ENCODE measurements around the gene BCAN. TPM values are rescaled to one million over a fixed set of nuclear protein-coding genes. Genes with fewer than 3 reads are reported as not detected.

The BCAN gene
- total RNA-seq, 3 donors from 2014 or later (not counting 1 experiment from before 2014, with no cell fraction given) = 0.18 to 0.25 (median 0.19) TPM

DNA sequence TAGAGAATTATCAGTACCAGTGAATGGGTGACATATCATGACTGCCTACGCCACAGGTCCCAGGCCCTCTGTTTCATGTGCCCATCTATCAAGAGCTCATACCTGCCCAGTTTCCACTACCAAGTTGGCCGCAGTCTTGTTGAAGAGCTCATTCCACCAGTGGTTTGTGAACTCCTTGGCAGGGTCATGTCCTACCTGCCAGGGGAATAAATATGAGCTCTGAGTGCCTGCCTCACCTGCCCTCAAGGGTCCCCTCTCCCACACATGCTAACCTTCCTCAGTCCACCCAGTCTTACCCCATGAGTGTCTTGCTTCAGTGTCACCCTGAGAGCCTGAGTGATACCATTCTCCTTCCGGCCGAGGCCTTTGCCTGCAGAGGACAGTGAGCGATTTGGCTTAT, 43.8 kb upstream of the BCAN start:
- no peaks in the 10 kb centered on the region for H3K27me3 ChIP-seq (ENCODE audit: control insufficient read depth, insufficient read depth, low read length)
- no peaks in the 10 kb centered on the region for H3K9me3 ChIP-seq (ENCODE audit: control insufficient read depth, insufficient read depth, low read length)
- H3K4me1 Mint-ChIP-seq = peaks cover 20 to 34% of the 10 kb centered on the region in 2 donors
- no peak overlapping the region for H3K4me3 Mint-ChIP-seq
- peaks cover 26% of the 10 kb centered on the region for H3K4me1 ChIP-seq (ENCODE audit: control insufficient read depth, insufficient read depth, low read length)
- DNase-seq (no peak), ATAC-seq (no peak)
- H3K27ac Mint-ChIP-seq = peak overlapping the region in 1 of 2 donors; percentile 45
- no peaks in the 10 kb centered on the region for H3K9me3 Mint-ChIP-seq
- no peaks in the 10 kb centered on the region for H3K36me3 Mint-ChIP-seq
- TF ChIP-seq, protein P1, sequence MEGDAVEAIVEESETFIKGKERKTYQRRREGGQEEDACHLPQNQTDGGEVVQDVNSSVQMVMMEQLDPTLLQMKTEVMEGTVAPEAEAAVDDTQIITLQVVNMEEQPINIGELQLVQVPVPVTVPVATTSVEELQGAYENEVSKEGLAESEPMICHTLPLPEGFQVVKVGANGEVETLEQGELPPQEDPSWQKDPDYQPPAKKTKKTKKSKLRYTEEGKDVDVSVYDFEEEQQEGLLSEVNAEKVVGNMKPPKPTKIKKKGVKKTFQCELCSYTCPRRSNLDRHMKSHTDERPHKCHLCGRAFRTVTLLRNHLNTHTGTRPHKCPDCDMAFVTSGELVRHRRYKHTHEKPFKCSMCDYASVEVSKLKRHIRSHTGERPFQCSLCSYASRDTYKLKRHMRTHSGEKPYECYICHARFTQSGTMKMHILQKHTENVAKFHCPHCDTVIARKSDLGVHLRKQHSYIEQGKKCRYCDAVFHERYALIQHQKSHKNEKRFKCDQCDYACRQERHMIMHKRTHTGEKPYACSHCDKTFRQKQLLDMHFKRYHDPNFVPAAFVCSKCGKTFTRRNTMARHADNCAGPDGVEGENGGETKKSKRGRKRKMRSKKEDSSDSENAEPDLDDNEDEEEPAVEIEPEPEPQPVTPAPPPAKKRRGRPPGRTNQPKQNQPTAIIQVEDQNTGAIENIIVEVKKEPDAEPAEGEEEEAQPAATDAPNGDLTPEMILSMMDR (IDR thresholded peaks at IDR 0.05) = no peak
- H3K27ac ChIP-seq (ENCODE audit: low read length) = no peak overlapping the region
- no peak overlapping the region for H3K4me3 ChIP-seq (ENCODE audit: low read length)
- intact Hi-C loops (cut with micrococcal nuclease) = no loop called here
- H3K36me3 ChIP-seq (ENCODE audit: control insufficient read depth, insufficient read depth, low read length) = peaks cover 19% of the 10 kb centered on the region
- no peaks in the 10 kb centered on the region for H3K27me3 Mint-ChIP-seq (ENCODE audit: low read depth in 2 of 2)
- over 99% methylated on average over 5 of the region's 5 CpGs for WGBS (ENCODE audit: insufficient coverage)

DNA sequence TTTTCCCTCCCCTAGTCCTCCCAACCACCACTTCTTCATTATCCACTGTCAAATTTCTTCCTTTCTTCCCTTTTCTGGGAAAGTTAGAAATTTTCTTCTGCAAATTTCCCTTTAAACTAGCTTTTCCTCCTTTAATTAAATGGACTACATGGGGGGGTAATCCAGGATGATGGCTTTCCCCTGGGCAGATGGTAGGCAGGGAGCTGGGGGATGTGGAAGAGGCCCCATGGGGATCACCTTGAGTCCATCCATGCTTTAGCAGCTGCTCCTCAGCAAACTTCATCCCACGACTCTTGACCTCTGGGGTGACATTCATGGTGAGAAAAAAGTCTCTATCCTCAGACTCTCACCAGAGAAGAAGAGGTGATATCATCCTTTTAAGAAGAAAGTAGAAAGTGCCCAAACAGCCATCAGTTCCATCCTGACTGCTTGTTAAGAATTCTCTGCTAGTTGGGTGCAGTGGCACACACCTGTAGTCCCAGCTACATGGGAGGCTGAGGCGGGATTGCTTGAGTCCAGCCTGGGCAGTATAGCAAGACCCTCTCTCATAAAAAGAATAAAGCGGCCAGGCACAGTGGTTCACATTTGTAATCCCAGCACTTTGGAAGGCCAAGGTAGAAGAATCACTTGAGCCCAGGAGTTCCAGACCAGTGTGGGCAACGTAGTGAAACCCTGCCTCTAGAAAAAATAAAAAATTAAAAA, 43.0 kb upstream of the BCAN start:
- Histone ChIP-seq H3K4me3 (ENCODE audit: low read length) (no peak overlapping the region), H3K27ac (ENCODE audit: low read length) (no peak overlapping the region), H3K27me3 (ENCODE audit: control insufficient read depth, insufficient read depth, low read length) (no peaks in the 10 kb centered on the region), H3K4me1 (ENCODE audit: control insufficient read depth, insufficient read depth, low read length) (peaks cover 26% of the 10 kb centered on the region), H3K36me3 (ENCODE audit: control insufficient read depth, insufficient read depth, low read length) (peaks cover 19% of the 10 kb centered on the region), H3K9me3 (ENCODE audit: control insufficient read depth, insufficient read depth, low read length) (no peaks in the 10 kb centered on the region)
- Mint-ChIP-seq H3K27me3 (ENCODE audit: low read depth in 2 of 2) (no peaks in the 10 kb centered on the region), H3K27ac (peak overlapping the region in 1 of 2 donors; percentile 45), H3K36me3 (no peaks in the 10 kb centered on the region), H3K4me1 (peaks cover 20 to 34% of the 10 kb centered on the region in 2 donors), H3K4me3 (no peak overlapping the region), H3K9me3 (no peaks in the 10 kb centered on the region)
- TF ChIP-seq, protein P1 (IDR thresholded peaks at IDR 0.05) = no peak
- intact Hi-C loops (cut with micrococcal nuclease) = no loop called here
- 99% methylated on average over 4 of the region's 4 CpGs for WGBS (ENCODE audit: insufficient coverage)
- DNase-seq = no peak
- ATAC-seq = no peak

DNA sequence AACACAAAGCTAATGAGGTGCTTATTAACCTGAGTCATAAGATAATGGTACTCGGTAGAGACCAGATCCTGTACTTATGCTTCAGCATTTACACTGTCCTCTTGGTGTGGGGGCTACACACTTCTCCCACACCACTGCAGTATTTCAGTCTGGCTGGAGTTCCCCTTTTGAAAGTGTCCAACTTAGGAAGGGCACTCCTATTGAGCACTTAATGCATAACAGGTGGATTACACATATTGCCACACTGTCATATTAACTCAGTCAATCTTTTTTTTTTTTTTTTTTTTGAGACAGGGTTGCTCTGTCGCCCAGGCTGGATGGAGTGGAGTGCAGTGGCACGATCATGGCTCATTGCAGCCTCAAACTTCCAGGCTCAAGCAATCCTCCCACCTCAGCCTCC, 42.1 kb upstream of the BCAN start:
- ATAC-seq = peak; percentile 65 to 75 (median 65)
- H3K27ac ChIP-seq (ENCODE audit: low read length) = no peak overlapping the region
- peaks cover 20 to 33% of the 10 kb centered on the region in 2 donors for H3K4me1 Mint-ChIP-seq

More for the DNA sequence above, 42.1 kb upstream of the BCAN start:
- Mint-ChIP-seq H3K27me3 (ENCODE audit: low read depth in 2 of 2) (no peaks in the 10 kb centered on the region), H3K4me3 (no peak overlapping the region), H3K27ac (peak overlapping the region in 1 of 2 donors; percentile 90), H3K36me3 (no peaks in the 10 kb centered on the region), H3K9me3 (no peaks in the 10 kb centered on the region)
- Histone ChIP-seq H3K27me3 (ENCODE audit: control insufficient read depth, insufficient read depth, low read length) (no peaks in the 10 kb centered on the region), H3K4me1 (ENCODE audit: control insufficient read depth, insufficient read depth, low read length) (peaks cover 26% of the 10 kb centered on the region), H3K9me3 (ENCODE audit: control insufficient read depth, insufficient read depth, low read length) (no peaks in the 10 kb centered on the region), H3K4me3 (ENCODE audit: low read length) (no peak overlapping the region), H3K36me3 (ENCODE audit: control insufficient read depth, insufficient read depth, low read length) (peaks cover 13% of the 10 kb centered on the region)
- 55% methylated on average over 3 of the region's 3 CpGs for WGBS (ENCODE audit: insufficient coverage)
- TF ChIP-seq, protein P1 (IDR thresholded peaks at IDR 0.05) = no peak
- intact Hi-C loops (cut with micrococcal nuclease) = loop anchor here (2.0 kb wide), 2 partner anchors 15 to 143 kb away; no protein-coding TSS in a partner anchor
- DNase-seq = peak in 1 of 2 donors; percentile 67

Measured in natural killer cell (primary cell).